Spleen (tissue), 7 donors: ENCODE data around the gene TCF12.

Experiments used
- POLR2A ChIP-seq, 3 donors: fragments of 450-650 bp; IDR thresholded peaks; one replicate each; pipeline ENCODE4 v1.5.1; 2017; ENCODE audit warnings: antibody characterized with exemption in 3 of 3, mild to moderate bottlenecking in 1 of 3
- POLR2AphosphoS5 ChIP-seq, 3 donors: sonication (generic); formaldehyde crosslinking; IDR thresholded peaks; one replicate each; pipeline ENCODE4 v1.5.1; 2017; ENCODE audit warnings: antibody characterized with exemption in 3 of 3
- TF ChIP-seq, protein P1 (sequence below), 11 experiments: fragments of 200-600 bp in 7 of 11; fragments of 450-650 bp in 4 of 11; sonication (generic) in 4 of 11; IDR thresholded peaks in 8 of 11; conservative IDR thresholded peaks in 3 of 11; 1 replicate in 7 of 11; 2 replicates in 4 of 11; pipeline versions ENCODE4 v1.4.0 to v1.8.0; 2016 to 2021; ENCODE audit warnings: antibody characterized with exemption in 11 of 11, inconsistent platforms in 4 of 11, mild to moderate bottlenecking in 1 of 11
- donor health status: DM: no; HTN: no; CAD: no; lungs with moderate emphysema.
- donor health status: DM: no; HTN: no; CAD: no.
- donor health status: DM: no; HTN: no; CAD: no.

DNA sequence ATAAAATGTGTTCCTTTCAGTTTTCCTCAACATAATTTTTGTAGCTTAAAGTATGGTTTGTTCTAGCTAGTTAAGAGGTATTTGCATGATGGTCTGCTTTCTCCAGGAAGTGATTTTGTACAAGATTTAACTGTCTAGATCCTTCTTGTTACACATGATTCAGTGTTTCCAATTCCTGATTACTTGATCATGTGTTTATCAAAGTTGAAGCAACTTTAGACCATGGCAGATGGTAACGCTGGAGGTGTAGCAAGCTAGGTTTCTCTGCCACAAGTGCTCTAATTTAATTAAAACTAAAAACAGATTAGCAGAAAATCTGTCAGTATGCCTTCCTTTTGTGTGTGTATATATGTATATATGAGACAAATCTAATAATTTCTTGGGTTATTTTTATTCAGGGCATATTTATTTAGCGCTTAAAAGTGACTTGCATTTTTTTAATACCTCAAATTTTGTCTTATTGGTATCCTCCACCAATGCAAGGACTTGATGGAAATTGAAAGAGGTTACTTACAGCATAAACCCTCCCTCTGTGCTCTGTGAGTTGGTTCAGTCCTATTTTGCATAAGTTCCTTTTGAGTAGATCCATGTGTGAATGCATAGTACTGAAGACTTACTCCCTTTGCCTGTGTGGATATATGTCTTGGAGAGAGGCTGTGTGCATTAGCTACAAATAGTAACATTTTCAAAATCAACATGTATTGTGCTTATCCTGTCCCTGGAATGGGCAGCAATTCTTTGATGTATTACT, 300.6 kb downstream of the TCF12 start:
- TF ChIP-seq, protein P1, sequence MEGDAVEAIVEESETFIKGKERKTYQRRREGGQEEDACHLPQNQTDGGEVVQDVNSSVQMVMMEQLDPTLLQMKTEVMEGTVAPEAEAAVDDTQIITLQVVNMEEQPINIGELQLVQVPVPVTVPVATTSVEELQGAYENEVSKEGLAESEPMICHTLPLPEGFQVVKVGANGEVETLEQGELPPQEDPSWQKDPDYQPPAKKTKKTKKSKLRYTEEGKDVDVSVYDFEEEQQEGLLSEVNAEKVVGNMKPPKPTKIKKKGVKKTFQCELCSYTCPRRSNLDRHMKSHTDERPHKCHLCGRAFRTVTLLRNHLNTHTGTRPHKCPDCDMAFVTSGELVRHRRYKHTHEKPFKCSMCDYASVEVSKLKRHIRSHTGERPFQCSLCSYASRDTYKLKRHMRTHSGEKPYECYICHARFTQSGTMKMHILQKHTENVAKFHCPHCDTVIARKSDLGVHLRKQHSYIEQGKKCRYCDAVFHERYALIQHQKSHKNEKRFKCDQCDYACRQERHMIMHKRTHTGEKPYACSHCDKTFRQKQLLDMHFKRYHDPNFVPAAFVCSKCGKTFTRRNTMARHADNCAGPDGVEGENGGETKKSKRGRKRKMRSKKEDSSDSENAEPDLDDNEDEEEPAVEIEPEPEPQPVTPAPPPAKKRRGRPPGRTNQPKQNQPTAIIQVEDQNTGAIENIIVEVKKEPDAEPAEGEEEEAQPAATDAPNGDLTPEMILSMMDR (IDR thresholded peaks at IDR 0.05 in 8 of 11, conservative IDR thresholded peaks at IDR 0.05 in 3 of 11), result no peak
- TF ChIP-seq POLR2A (IDR thresholded peaks at IDR 0.05) (no peak), POLR2AphosphoS5 (IDR thresholded peaks at IDR 0.05) (no peak)
